Effector memory CD4-positive, alpha-beta T cell (primary cell): ENCODE results near the gene SLC6A12.

Source experiments
- DNase-seq, 3 donors: peaks; one replicate each; pipeline ENCODE4 v3.0.0-alpha.2; 2020
- H3K27ac ChIP-seq: 2 replicates; pipeline ENCODE4 v1.7.0; 2013; ENCODE audit warnings: mild to moderate bottlenecking, low read length, moderate library complexity; ENCODE audit not compliant: insufficient read depth, poor library complexity, severe bottlenecking
- H3K27me3 ChIP-seq: replicated peaks from 2 replicates; pipeline ENCODE4 v1.7.0; 2013; ENCODE audit warnings: mild to moderate bottlenecking, low read length; ENCODE audit not compliant: insufficient read depth, control insufficient read depth, poor library complexity, severe bottlenecking
- H3K36me3 ChIP-seq: 2 replicates; pipeline ENCODE4 v1.7.0; 2013; ENCODE audit warnings: mild to moderate bottlenecking, low read length, moderate library complexity; ENCODE audit not compliant: control insufficient read depth, insufficient read depth
- H3K4me1 ChIP-seq: 2 replicates; pipeline ENCODE4 v1.7.0; 2013; ENCODE audit warnings: low read length, mild to moderate bottlenecking; ENCODE audit not compliant: control insufficient read depth, insufficient read depth, poor library complexity, severe bottlenecking
- H3K4me3 ChIP-seq: 2 replicates; pipeline ENCODE4 v1.7.0; 2013; ENCODE audit warnings: low read length, low read depth, mild to moderate bottlenecking; ENCODE audit not compliant: insufficient read depth, poor library complexity, severe bottlenecking
- H3K9me3 ChIP-seq: 2 replicates; pipeline ENCODE4 v1.7.0; 2013; ENCODE audit warnings: mild to moderate bottlenecking, low read length, moderate library complexity; ENCODE audit not compliant: control insufficient read depth

SLC6A12 gene

DNA sequence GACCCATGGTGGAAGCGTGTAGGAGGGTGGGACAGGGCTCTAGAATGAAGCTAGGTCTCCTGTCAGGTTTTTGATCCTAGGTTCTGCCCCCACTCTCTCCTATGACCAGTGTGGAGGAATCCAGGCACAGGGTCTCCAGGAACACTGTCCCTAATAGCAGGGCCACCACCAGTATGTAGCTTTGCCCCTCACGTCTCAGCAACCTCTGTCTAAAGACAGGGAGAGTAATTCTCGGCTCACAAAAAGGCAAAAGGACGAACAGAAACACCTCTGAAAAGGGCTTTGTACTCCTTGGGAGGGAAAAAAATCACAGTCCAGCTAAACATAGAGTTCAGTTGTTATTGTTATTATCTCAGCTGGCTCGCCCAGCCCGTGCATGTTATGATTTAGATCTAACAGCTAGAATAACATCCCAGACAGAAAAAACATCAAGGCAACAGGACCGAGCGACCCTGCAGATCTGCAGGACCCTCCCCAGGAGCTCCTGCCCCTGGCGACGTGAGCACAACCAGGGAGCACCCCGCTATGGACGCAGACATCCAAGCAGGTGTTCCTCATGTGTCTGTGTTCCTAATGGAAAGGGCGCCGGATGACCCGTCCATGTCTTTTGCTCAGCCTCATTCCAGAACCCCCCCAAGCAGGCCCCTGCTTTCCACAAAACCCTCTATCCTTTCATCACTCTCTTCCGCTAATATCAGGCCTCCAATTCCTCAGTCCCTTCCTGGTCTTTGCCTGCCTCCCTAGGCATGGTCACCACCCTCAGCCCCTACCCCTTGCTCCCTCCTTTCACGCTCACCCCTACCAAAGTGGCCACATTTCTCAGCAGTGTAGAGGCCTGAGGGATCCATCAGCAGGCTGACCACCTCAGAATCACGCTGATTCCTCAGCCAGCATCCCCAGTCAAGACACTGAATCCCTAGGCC lies 14.2 kb upstream of the SLC6A12 start:
- no peak for DNase-seq
- H3K9me3 ChIP-seq: no peaks in the 10 kb centered on the region
- no peak overlapping the region for H3K27ac ChIP-seq
- H3K27me3 ChIP-seq: no peaks in the 10 kb centered on the region
- no peaks in the 10 kb centered on the region for H3K4me1 ChIP-seq
- no peak overlapping the region for H3K4me3 ChIP-seq
- H3K36me3 ChIP-seq: no peaks in the 10 kb centered on the region

DNA sequence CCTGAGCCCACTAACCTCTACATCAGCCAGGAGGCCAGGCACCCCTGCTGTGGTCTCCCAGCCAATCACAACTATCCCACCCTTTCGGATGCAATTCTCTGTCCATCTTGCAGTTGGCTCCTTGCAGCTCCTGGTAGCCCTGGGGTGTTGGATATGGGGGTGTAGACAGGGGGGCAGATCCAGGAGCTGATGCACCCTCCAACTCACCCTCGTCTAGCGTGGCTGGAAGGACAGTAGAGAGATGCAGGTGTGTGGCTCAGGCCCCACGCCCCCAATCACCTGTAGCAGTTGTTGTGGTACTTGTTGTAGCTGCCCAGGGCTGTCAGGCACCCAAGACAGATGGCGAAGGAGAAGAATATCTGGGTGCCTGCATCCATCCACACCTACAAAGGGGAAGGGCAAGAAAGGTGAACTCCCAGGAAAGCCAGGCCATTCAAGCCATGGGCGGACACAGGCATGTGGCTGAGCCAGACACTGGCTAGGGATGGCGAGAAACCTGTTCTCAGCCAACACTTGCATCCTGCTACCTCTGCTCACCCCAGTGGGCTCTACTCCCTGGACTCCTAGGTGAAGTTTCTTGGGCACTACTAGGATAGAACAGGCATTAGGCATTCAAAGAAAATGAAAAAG lies 13.4 kb upstream of the SLC6A12 start:
- Histone ChIP-seq H3K9me3 (no peaks in the 10 kb centered on the region), H3K4me1 (no peaks in the 10 kb centered on the region), H3K36me3 (no peaks in the 10 kb centered on the region), H3K27ac (no peak overlapping the region), H3K27me3 (no peaks in the 10 kb centered on the region), H3K4me3 (no peak overlapping the region)
- DNase-seq: no peak

GRCh38 chr12:226401-226800 lies 12.4 kb upstream of the SLC6A12 start:
- no peaks in the 10 kb centered on the region for H3K27me3 ChIP-seq
- no peak overlapping the region for H3K4me3 ChIP-seq
- no peaks in the 10 kb centered on the region for H3K4me1 ChIP-seq
- no peak overlapping the region for H3K27ac ChIP-seq
- no peaks in the 10 kb centered on the region for H3K36me3 ChIP-seq
- DNase-seq: no peak
- H3K9me3 ChIP-seq: no peaks in the 10 kb centered on the region

- no peak for DNase-seq
- Histone ChIP-seq H3K27ac (no peak overlapping the region), H3K4me1 (no peaks in the 10 kb centered on the region), H3K4me3 (no peak overlapping the region), H3K27me3 (no peaks in the 10 kb centered on the region), H3K36me3 (no peaks in the 10 kb centered on the region), H3K9me3 (no peaks in the 10 kb centered on the region)
Measured at GRCh38 chr12:225012-225411, 11.1 kb upstream of the SLC6A12 start.

GRCh38 chr12:224330-224729 lies 10.4 kb upstream of the SLC6A12 start:
- H3K9me3 ChIP-seq: no peaks in the 10 kb centered on the region
- H3K27me3 ChIP-seq: no peaks in the 10 kb centered on the region
- no peak for DNase-seq
- no peaks in the 10 kb centered on the region for H3K36me3 ChIP-seq
- H3K27ac ChIP-seq: no peak overlapping the region
- no peak overlapping the region for H3K4me3 ChIP-seq
- H3K4me1 ChIP-seq: no peaks in the 10 kb centered on the region

GRCh38 chr12:223841-224240 lies 9.9 kb upstream of the SLC6A12 start:
- no peaks in the 10 kb centered on the region for H3K9me3 ChIP-seq
- no peaks in the 10 kb centered on the region for H3K36me3 ChIP-seq
- no peak overlapping the region for H3K27ac ChIP-seq
- no peaks in the 10 kb centered on the region for H3K27me3 ChIP-seq
- no peak overlapping the region for H3K4me3 ChIP-seq
- no peak for DNase-seq
- H3K4me1 ChIP-seq: no peaks in the 10 kb centered on the region

DNA sequence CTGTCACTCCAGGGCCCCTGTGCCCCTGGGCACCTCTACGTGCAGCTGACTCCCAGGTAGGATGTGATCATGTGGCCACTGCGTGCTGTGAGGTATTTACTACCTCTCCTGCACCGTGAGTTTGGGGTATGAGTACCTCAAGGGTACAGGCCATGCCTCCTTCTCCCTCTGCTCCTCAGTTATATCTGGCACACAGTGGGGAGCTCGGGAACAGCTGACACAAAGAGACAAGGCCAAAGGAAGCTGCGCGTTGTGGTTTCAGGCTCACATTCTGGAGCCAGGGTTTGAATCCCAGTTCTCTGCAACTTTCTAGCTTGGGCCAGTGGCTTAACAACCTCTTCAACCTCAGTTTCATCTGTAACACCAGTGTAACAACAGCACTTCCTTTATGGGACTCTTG lies 7.8 kb upstream of the SLC6A12 start:
- no peak for DNase-seq
- Histone ChIP-seq H3K9me3 (no peaks in the 10 kb centered on the region), H3K36me3 (no peaks in the 10 kb centered on the region), H3K4me3 (no peak overlapping the region), H3K4me1 (no peaks in the 10 kb centered on the region), H3K27me3 (no peaks in the 10 kb centered on the region), H3K27ac (no peak overlapping the region)

DNA sequence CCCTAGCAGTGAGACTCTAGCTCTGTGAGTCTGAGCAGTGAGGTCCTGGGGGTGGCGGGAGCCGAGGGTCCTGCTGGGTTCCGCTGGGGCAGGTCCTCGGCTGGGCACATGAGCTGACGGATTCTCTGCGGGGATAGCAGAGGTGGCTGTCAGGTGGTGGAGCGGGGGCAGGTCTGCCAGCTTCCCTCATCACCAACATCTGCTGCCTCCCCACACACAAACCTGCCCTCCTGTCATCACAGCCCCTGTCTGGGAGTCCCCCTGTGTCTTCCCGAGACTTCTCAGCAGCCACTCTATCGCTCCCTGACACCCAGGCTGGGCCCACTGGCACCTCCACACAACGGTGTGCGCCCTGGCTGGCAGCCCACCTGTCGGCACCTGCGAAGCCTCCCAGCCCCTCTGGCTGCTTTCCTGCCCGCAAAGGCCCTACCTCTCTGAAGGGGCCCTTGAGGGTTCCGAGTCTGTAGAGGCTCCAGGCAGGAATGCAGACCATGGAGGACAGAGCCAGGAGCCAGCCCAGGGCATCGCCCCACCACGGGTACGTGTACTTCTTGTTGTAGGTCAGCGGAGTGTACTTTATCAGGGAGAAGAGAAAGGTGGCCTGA lies 7.1 kb upstream of the SLC6A12 start:
- H3K27ac ChIP-seq: no peak overlapping the region
- H3K9me3 ChIP-seq: no peaks in the 10 kb centered on the region
- no peak for DNase-seq
- H3K4me1 ChIP-seq: no peaks in the 10 kb centered on the region
- H3K36me3 ChIP-seq: no peaks in the 10 kb centered on the region
- H3K27me3 ChIP-seq: no peaks in the 10 kb centered on the region
- H3K4me3 ChIP-seq: no peak overlapping the region

DNA sequence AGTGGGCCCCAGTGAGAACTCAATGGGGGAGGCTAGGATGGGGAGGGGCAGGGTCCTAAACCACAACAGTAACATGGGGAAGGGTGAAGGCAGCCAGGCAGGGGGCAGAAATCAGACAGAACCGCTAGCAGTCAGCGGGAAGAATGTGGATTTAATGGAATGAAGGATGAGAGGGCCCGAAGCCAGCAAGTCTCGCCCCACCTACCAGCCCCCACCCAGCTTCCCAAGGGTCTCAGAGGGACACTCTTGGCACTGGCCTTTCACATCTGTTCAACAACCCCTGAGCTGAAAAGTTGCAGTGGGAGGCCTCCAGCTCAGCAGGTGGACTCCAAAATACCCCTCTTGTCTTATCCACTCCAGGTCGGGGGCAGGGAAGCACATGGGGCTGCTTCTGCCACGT lies 6.5 kb upstream of the SLC6A12 start:
- H3K27me3 ChIP-seq: no peaks in the 10 kb centered on the region
- no peak for DNase-seq
- no peaks in the 10 kb centered on the region for H3K36me3 ChIP-seq
- H3K27ac ChIP-seq: no peak overlapping the region
- no peaks in the 10 kb centered on the region for H3K4me1 ChIP-seq
- no peaks in the 10 kb centered on the region for H3K9me3 ChIP-seq
- H3K4me3 ChIP-seq: no peak overlapping the region

- Histone ChIP-seq H3K27me3 (no peaks in the 10 kb centered on the region), H3K27ac (no peak overlapping the region), H3K9me3 (no peaks in the 10 kb centered on the region), H3K4me1 (no peaks in the 10 kb centered on the region), H3K36me3 (no peaks in the 10 kb centered on the region), H3K4me3 (no peak overlapping the region)
- DNase-seq: no peak
Measured at GRCh38 chr12:219891-220352, 6.0 kb upstream of the SLC6A12 start.
